ENCODE data around the gene PIP4K2A. TPM values are rescaled to one million over a fixed set of nuclear protein-coding genes. Genes with fewer than 3 reads are reported as not detected.

PIP4K2A gene
- total RNA-seq, 1 experiment from 2014 or later, result 32.2 TPM

DNA sequence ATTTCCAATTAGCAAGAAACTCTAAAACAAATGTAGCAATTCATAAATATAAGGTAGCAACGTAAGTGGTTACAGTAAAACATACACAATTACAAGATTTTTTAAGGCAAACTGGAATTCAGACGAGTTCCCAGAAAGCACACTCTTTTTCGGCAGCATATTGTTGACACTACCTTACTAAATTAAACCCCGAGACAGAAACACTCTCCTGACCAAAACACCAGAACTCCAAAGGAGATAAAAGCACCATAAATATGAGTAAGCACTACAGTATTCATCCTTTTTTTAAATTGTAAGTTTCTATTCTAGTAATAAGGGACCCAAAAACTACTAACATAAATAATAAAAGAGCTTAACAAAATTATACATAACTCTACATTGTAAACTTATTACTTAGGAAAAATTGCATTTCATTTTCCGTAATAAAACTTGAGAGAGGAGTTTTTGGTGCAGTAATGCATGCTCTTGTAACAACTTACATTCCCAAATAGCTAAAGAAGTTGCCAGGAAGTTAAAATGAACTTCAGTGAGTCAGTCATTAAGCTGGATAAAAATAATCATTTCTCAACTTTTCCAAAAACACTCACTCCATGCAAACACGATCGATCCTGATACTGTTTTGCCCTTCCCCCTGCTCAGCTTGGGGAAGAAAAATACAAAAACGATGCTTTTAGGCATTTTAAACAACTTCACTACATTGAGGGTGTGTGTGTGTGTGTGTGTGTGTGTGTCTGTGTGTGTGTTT lies 2.0 kb downstream of the PIP4K2A start:
- Histone ChIP-seq H3K4me3 (ENCODE audit: insufficient read depth, low read depth, low read length) (peak overlapping the region; percentile 91), H3K36me3 (replicated peaks; ENCODE audit: control insufficient read depth, insufficient read depth, low read length) (no peaks in the 10 kb centered on the region), H3K27me3 (ENCODE audit: control insufficient read depth, insufficient read depth, low read length) (peaks cover 10% of the 10 kb centered on the region)
- no peak for DNase-seq

DNA sequence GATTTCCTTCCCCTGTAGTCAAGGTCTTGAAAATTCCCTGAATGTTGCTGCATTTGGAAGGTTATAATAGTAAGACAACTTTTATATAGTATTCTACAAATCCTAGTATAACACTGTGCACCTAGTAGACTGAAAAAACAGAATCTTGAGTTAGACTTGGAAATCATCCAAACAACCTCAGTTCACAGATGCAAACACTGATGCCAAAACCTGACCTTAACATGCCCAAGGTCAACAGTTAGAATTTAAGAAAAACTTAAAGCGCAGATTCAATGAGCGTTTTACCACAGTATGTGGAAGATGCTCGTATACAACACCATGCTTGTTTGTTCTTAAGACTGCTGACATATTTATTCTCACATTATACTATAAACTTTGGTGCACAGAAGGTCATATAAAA lies 3.0 kb downstream of the PIP4K2A start:
- Histone ChIP-seq H3K4me3 (ENCODE audit: insufficient read depth, low read depth, low read length) (no peak overlapping the region), H3K36me3 (replicated peaks; ENCODE audit: control insufficient read depth, insufficient read depth, low read length) (no peaks in the 10 kb centered on the region), H3K27me3 (ENCODE audit: control insufficient read depth, insufficient read depth, low read length) (peaks cover 10% of the 10 kb centered on the region)
- no peak for DNase-seq

- DNase-seq, result no peak
- H3K4me3 ChIP-seq (ENCODE audit: insufficient read depth, low read depth, low read length), result no peak overlapping the region
- peaks cover 10% of the 10 kb centered on the region for H3K27me3 ChIP-seq (ENCODE audit: control insufficient read depth, insufficient read depth, low read length)
- H3K36me3 ChIP-seq (replicated peaks; ENCODE audit: control insufficient read depth, insufficient read depth, low read length), result no peaks in the 10 kb centered on the region
Observed at GRCh38 chr10:22710139-22710745, 4.1 kb downstream of the PIP4K2A start.

- DNase-seq, result no peak
Observed at GRCh38 chr10:22708772-22709171, 5.6 kb downstream of the PIP4K2A start.

DNA sequence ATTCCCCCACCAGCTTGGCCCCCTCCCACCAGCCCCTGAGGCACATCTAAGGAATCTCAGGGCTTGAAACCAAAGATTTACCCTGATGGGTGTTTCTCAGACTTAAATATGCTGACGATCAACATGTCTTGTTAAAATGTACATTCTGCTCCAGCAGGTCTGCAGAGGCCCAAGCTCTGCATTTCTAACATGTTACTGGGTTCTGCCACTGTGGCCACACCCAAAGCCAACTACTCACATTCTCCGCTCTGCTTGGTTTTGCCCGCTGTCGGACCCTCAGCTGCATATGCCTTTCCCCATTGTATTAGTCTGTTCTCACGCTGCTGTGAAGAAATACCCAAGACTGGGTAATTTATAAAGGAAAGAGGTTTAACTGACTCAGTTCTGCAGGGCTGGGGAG lies 8.9 kb downstream of the PIP4K2A start:
- Histone ChIP-seq H3K27me3 (ENCODE audit: control insufficient read depth, insufficient read depth, low read length) (no peaks in the 10 kb centered on the region), H3K36me3 (replicated peaks; ENCODE audit: control insufficient read depth, insufficient read depth, low read length) (no peaks in the 10 kb centered on the region), H3K4me3 (ENCODE audit: insufficient read depth, low read depth, low read length) (no peak overlapping the region)
- DNase-seq, result no peak

More at GRCh38 chr10:22708772-22709171, 5.6 kb downstream of the PIP4K2A start:
- Histone ChIP-seq H3K36me3 (replicated peaks; ENCODE audit: control insufficient read depth, insufficient read depth, low read length) (no peaks in the 10 kb centered on the region), H3K27me3 (ENCODE audit: control insufficient read depth, insufficient read depth, low read length) (peaks cover 4% of the 10 kb centered on the region), H3K4me3 (ENCODE audit: insufficient read depth, low read depth, low read length) (no peak overlapping the region)

DNA sequence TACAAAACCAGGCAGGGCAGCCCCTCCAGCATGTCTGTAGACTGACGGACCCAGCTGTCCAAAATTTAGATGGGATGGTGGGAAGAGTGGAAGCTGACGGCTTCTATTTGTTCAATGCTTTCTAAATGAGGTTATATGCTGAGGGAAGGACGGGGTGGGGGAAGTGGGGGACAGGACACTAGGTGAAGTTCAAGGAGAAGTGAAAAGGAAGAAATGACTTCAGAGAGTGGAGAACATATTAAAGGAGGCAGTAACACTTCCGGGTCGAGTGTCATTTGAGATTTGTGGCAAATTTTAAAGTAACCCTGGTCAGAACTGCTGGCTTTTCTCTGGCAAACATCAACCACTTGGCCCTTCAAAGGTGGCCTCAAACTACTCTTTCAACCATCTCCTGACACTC lies 9.4 kb downstream of the PIP4K2A start:
- DNase-seq, result no peak
- Histone ChIP-seq H3K4me3 (ENCODE audit: insufficient read depth, low read depth, low read length) (no peak overlapping the region), H3K27me3 (ENCODE audit: control insufficient read depth, insufficient read depth, low read length) (no peaks in the 10 kb centered on the region), H3K36me3 (replicated peaks; ENCODE audit: control insufficient read depth, insufficient read depth, low read length) (no peaks in the 10 kb centered on the region)

DNA sequence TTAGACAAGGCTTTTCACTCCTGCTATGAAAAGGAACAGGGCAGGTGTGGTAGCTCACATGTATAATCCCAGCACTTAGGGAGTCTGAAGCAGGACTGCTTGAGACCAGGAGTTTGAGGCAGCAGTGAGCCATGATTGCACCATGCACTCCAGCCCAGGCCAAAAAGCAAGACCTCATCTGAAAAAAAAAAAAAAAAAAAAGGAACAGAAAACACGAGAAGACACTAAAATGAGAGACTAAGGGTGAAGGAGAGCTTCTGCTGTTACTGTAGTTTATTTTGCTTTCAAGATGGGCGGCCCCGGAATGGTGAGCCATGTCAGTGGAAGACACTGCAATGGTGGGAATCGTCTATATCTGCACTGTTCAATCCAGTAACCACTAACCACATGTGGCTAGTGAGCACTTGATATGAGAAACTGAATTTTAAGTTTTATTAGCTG lies 9.9 kb downstream of the PIP4K2A start:
- DNase-seq, result no peak
- Histone ChIP-seq H3K36me3 (replicated peaks; ENCODE audit: control insufficient read depth, insufficient read depth, low read length) (no peaks in the 10 kb centered on the region), H3K4me3 (ENCODE audit: insufficient read depth, low read depth, low read length) (no peak overlapping the region)

DNA sequence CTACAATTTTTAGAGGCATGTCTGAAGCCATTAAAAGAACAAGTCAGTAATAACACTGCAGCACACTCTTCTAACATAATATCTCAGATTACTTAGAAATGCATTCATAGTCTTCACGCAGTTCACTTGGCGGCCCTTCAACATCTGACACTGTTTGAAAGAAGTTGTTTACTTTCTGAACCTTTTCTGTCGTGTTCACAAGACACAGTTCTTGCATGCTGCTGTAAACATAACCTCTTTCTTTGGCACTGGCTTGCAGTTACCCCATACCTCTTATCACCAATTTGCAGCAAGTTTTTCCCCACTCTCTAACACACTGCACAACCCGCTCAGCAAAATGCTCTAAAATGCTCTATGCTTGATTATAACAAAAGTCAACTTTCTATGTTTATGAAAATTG lies 12.0 kb downstream of the PIP4K2A start:
- DNase-seq, result no peak
- Histone ChIP-seq H3K4me3 (ENCODE audit: insufficient read depth, low read depth, low read length) (no peak overlapping the region), H3K27me3 (ENCODE audit: control insufficient read depth, insufficient read depth, low read length) (no peaks in the 10 kb centered on the region), H3K36me3 (replicated peaks; ENCODE audit: control insufficient read depth, insufficient read depth, low read length) (no peaks in the 10 kb centered on the region)

More for the DNA sequence above, 9.9 kb downstream of the PIP4K2A start:
- no peaks in the 10 kb centered on the region for H3K27me3 ChIP-seq (ENCODE audit: control insufficient read depth, insufficient read depth, low read length)

GRCh38 chr10:22701132-22701826 lies 13.1 kb downstream of the PIP4K2A start:
- no peak overlapping the region for H3K4me3 ChIP-seq (ENCODE audit: insufficient read depth, low read depth, low read length)
- no peaks in the 10 kb centered on the region for H3K36me3 ChIP-seq (replicated peaks; ENCODE audit: control insufficient read depth, insufficient read depth, low read length)
- no peaks in the 10 kb centered on the region for H3K27me3 ChIP-seq (ENCODE audit: control insufficient read depth, insufficient read depth, low read length)
- no peak for DNase-seq

- no peaks in the 10 kb centered on the region for H3K36me3 ChIP-seq (replicated peaks; ENCODE audit: control insufficient read depth, insufficient read depth, low read length)
- no peak for DNase-seq
- H3K27me3 ChIP-seq (ENCODE audit: control insufficient read depth, insufficient read depth, low read length), result no peaks in the 10 kb centered on the region
- H3K4me3 ChIP-seq (ENCODE audit: insufficient read depth, low read depth, low read length), result no peak overlapping the region
Observed at GRCh38 chr10:22700489-22700888, 13.9 kb downstream of the PIP4K2A start.

- no peak for DNase-seq
- Histone ChIP-seq H3K36me3 (replicated peaks; ENCODE audit: control insufficient read depth, insufficient read depth, low read length) (no peaks in the 10 kb centered on the region), H3K27me3 (ENCODE audit: control insufficient read depth, insufficient read depth, low read length) (no peaks in the 10 kb centered on the region), H3K4me3 (ENCODE audit: insufficient read depth, low read depth, low read length) (no peak overlapping the region)
Observed at GRCh38 chr10:22699976-22700375, 14.4 kb downstream of the PIP4K2A start.

DNA sequence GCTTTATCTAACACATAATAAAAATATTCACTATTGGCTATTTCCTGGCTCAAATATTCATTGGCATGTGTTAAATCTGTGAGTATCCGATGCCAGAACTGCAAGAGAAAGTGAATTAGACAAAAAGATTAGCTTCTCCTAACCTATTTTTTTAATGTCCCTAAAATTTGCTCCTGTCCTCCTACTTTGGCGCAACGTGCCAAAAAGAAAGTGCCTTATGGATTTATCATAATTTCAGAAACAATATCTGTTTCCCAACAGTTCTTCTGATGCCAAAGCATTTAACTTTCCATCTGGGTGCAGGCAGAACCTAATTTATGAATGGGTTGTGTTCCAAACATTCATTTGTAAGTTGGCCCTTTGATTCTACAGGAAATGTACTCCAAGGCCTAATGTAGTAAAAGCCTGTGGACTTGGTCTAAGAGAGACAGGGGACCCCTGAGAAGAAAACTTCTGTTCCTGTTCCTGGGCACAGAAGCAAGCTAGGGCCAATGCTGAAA lies 15.4 kb downstream of the PIP4K2A start:
- H3K4me3 ChIP-seq (ENCODE audit: insufficient read depth, low read depth, low read length), result no peak overlapping the region
- H3K36me3 ChIP-seq (replicated peaks; ENCODE audit: control insufficient read depth, insufficient read depth, low read length), result no peaks in the 10 kb centered on the region
- H3K27me3 ChIP-seq (ENCODE audit: control insufficient read depth, insufficient read depth, low read length), result no peaks in the 10 kb centered on the region
- DNase-seq, result no peak

GRCh38 chr10:22697800-22698199 lies 16.6 kb downstream of the PIP4K2A start:
- DNase-seq, result no peak
- Histone ChIP-seq H3K36me3 (replicated peaks; ENCODE audit: control insufficient read depth, insufficient read depth, low read length) (no peaks in the 10 kb centered on the region), H3K27me3 (ENCODE audit: control insufficient read depth, insufficient read depth, low read length) (no peaks in the 10 kb centered on the region), H3K4me3 (ENCODE audit: insufficient read depth, low read depth, low read length) (no peak overlapping the region)

GRCh38 chr10:22697101-22697500 lies 17.3 kb downstream of the PIP4K2A start:
- no peaks in the 10 kb centered on the region; the same call in none of the 2 replicates for H3K36me3 ChIP-seq (replicated peaks; ENCODE audit: control insufficient read depth, insufficient read depth, low read length)
- no peaks in the 10 kb centered on the region for H3K27me3 ChIP-seq (ENCODE audit: control insufficient read depth, insufficient read depth, low read length)
- no peak overlapping the region for H3K4me3 ChIP-seq (ENCODE audit: insufficient read depth, low read depth, low read length)
- DNase-seq, result no peak

DNA sequence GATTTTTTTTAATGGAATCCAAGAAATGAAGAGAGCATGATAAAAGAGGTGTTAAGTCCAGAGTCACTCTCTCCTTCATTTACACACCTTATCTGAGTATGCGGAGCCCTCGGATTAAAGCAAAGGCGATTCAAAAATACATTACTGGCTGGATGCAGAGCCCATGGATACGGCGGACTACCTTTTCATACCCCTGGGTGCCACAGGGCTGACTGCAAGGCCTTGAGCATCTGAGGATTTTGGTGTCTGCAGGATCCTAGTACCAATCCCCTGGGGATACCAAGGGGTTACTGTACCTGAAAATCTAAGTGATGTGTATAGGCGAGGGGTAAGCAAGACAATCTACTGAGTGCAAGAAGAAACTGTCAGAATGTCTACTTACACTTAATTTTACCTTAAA lies 20.5 kb downstream of the PIP4K2A start:
- DNase-seq, result no peak
- H3K36me3 ChIP-seq (replicated peaks; ENCODE audit: control insufficient read depth, insufficient read depth, low read length), result no peaks in the 10 kb centered on the region; the same call in none of the 2 replicates
- H3K4me3 ChIP-seq (ENCODE audit: insufficient read depth, low read depth, low read length), result no peak overlapping the region

More for the DNA sequence above, 20.5 kb downstream of the PIP4K2A start:
- H3K27me3 ChIP-seq (ENCODE audit: control insufficient read depth, insufficient read depth, low read length), result no peaks in the 10 kb centered on the region
